GM19438 (cell line): ENCODE measurements around the gene MARCHF6.
A peak's percentile ranks its signal among the peaks of the same experiment; 100 is the strongest.
"Not testable (repeated sequence)": the region's sequence is repeated elsewhere in the genome, so short reads cannot be mapped to it uniquely, and the experiment has no call there.

Source experiments
- ATAC-seq: cut with Tn5 transposase; IDR thresholded peaks from one replicate; pipeline ENCODE4 v1.9.1; 2021; ENCODE audit warnings: low read depth; ENCODE audit not compliant: unreplicated experiment

Gene MARCHF6

DNA sequence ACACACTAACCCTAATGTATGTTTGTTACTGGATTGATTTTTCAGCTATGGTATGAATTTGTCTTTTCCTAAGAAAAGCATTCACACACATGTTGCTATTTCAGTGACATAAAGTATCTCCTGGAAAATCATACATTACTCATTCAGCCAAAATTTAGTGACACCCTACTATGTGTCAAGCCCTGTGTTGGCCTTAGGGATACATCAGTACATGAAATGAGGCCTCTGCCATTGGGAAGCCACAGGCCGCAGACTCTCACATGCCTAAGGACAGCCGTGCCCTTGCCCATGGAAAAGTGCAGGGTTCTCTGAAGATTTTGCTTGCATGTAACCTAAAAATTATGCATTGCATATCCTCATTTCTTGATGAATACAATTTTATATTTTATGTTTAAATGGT is 5.2 kb upstream of the MARCHF6 start:
- ATAC-seq, result no peak

GRCh38 chr5:10351199-10351905 is 2.1 kb upstream of the MARCHF6 start:
- ATAC-seq, result no peak

DNA sequence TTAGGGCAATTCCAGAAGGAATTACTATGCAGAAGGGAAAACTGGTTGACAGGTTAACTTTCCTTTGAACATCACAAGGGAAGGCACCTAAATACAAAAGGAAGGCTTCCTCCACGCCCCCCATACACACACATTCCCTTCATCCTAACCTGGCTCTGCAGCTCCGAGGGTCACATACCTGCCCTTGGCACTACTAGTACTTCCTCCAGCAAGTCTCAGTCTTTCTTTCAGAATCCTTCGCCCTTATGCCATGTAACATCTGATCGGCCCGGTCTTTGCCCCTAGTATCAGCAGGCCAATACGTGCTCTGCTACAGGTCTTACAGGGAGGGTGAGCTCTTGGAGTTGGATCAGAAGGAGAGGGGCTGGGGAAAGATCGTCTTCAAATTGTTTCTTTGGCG is 1.6 kb upstream of the MARCHF6 start:
- no peak for ATAC-seq

GRCh38 chr5:10352430-10353240 is 860 bp upstream of the MARCHF6 start:
- ATAC-seq, result peak; percentile 9

GRCh38 chr5:10354048-10354872 is 765 bp downstream of the MARCHF6 start:
- peak; percentile 27 for ATAC-seq

- ATAC-seq, result no peak
These were observed 1.8 kb downstream of the MARCHF6 start for GRCh38 chr5:10355071-10355889.

GRCh38 chr5:10358999-10359398 is 5.5 kb downstream of the MARCHF6 start:
- ATAC-seq, result no peak

- no peak for ATAC-seq
These were observed 7.2 kb downstream of the MARCHF6 start for GRCh38 chr5:10360686-10361085.

- ATAC-seq, result no peak
These were observed 10.2 kb downstream of the MARCHF6 start for GRCh38 chr5:10363519-10364185.

DNA sequence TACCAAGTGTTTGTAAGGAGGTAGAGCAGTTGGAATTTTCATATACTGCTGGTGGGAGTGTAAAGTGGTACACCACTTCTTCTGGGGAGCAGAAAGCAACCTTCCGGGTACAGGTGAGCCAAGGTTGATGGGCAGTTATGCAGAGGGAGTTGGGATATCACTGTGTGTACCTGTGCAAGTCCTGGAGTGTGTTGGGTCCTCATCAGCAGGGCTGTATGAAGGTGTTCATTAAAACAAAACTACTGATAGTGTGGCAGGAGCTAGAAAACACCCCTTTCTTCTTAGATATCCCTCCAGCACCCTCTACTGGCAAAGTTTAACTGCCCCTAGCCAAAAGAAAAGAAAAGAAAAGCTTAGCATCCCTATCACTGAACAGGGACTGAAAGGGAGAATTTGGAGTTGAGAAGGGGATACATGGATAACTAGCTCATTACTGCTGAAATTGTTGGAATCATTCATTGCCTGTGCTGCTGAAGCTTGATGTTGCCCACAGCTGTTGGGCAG is 10.7 kb downstream of the MARCHF6 start:
- no peak for ATAC-seq

- no peak for ATAC-seq
These were observed 12.3 kb downstream of the MARCHF6 start for GRCh38 chr5:10365782-10366181.

GRCh38 chr5:10366310-10367272 is 13.1 kb downstream of the MARCHF6 start:
- no peak for ATAC-seq

- no peak for ATAC-seq
These were observed 14.1 kb downstream of the MARCHF6 start for GRCh38 chr5:10367579-10367978.

DNA sequence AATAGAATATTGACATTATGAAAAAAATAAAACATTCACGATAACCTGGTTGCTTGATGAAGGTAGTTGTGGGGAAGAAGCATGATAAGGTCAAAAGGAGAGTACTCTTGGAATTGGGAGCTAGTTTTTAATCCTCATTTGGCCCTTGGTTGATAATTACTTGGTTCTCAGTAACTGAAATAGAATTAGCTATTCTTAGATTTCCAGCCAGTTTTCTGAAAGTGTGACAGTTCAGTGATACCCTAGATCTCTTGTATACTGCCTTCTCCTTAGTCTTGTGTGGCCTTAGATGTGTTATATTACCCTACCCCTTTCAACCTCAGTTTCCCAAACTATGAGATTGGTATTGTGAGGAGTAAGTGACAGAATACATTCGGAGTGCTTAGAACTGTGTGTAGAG is 17.4 kb downstream of the MARCHF6 start:
- no peak for ATAC-seq

GRCh38 chr5:10371369-10371768 is 17.9 kb downstream of the MARCHF6 start:
- ATAC-seq, result not testable (repeated sequence)

DNA sequence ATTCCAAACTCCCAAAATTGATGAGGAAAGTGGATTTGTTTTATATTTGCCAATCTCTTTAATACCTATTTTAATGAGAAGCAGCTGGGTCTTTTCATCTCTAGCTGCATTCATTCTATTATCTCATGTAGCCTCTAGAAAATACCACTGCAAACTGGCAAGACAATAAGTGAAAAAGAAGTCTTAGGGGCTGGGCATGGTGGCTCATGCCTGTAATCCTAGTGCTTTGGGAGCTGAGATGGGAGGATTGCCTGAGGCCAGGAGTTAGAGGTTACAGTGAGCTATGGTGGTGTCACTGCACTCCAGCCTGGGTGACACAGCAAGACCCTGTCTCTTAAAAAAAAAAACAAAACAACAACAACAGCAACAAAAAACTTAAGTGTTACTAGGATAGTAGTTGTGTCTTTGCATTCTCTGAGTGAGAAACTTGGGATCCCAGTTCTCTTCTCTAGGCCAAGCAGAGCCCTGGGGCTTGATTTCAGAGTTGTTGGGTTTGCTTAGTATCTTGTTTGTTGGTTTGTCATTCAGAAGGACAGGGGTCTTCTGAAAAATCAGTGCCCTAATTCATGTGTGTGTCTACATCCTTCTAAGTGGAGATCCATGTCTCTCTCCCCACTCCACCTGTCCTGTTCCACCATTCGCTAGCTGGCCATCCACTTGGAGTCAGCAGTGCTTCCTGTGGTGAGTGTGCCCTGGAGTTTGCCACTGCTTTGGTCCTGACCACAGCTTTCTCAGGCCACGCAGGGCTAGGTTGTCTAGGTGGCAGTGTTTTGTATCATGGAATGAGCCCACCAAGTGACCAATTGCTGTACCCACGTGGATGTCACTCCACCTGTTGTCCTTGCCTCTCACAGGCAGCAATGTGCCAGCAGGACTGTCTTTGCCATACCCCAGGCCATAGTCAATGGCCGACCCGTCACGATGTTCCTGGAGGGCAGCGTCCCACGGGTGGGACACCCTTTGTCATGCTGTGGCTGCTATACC is 19.5 kb downstream of the MARCHF6 start:
- no peak for ATAC-seq
